ENCODE data around the gene CRISP3.

- no peak for TF ChIP-seq POLR2A (IDR thresholded peaks at IDR 0.05)
- TF ChIP-seq, protein P1, sequence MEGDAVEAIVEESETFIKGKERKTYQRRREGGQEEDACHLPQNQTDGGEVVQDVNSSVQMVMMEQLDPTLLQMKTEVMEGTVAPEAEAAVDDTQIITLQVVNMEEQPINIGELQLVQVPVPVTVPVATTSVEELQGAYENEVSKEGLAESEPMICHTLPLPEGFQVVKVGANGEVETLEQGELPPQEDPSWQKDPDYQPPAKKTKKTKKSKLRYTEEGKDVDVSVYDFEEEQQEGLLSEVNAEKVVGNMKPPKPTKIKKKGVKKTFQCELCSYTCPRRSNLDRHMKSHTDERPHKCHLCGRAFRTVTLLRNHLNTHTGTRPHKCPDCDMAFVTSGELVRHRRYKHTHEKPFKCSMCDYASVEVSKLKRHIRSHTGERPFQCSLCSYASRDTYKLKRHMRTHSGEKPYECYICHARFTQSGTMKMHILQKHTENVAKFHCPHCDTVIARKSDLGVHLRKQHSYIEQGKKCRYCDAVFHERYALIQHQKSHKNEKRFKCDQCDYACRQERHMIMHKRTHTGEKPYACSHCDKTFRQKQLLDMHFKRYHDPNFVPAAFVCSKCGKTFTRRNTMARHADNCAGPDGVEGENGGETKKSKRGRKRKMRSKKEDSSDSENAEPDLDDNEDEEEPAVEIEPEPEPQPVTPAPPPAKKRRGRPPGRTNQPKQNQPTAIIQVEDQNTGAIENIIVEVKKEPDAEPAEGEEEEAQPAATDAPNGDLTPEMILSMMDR (IDR thresholded peaks at IDR 0.05) = no peak
These were observed 51.7 kb downstream of the CRISP3 start for GRCh38 chr6:49692534-49692933.

Data from thyroid gland (tissue), 4 donors.